ENCODE measurements around the gene CNTN2.

Gene CNTN2

DNA sequence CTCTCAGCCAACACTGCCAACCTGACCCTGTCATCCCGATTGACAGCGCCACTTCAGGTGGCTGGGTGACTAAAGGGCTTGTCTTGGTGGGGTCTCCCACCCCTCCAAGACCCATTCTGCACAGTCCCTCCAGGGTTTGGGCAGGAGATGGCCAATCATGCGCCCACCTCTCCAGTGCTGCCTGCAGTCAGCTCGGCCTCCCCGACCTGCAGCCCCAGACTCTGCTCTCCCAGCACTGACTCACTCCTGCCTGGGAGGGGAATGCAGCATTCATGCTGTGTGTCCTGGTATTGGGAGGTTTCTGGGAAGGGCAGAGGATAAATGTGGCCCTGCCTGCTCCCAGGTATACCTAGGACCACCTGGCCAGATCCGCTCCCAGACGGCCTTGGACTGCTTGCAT is 31.5 kb downstream of the CNTN2 start:
- DNase-seq = no peak

DNA sequence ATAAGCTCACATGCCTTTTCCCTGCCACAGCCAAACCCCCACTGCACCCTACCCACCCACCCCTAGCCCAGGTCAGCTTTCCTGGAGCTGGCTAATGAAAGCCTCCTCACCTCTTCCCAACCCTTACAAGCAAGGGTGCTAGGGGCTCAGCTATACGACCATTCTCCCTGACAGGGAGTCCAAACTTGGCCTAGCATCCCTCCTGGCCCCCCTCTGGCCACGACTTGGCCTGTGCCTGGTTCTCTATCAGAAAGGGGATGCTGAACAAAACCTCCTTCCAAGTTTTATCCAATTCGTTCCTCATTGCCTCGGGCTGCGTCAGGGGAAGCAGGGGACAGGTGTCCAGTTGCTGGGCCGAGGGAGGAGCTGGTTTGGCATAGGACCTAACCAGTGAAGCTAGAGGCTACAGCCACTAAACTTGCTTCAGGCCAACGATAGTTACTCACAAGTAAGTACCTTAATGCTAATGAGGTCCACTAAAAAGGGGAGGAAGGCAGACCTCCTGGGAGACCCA is 32.7 kb downstream of the CNTN2 start:
- no peak for DNase-seq

DNA sequence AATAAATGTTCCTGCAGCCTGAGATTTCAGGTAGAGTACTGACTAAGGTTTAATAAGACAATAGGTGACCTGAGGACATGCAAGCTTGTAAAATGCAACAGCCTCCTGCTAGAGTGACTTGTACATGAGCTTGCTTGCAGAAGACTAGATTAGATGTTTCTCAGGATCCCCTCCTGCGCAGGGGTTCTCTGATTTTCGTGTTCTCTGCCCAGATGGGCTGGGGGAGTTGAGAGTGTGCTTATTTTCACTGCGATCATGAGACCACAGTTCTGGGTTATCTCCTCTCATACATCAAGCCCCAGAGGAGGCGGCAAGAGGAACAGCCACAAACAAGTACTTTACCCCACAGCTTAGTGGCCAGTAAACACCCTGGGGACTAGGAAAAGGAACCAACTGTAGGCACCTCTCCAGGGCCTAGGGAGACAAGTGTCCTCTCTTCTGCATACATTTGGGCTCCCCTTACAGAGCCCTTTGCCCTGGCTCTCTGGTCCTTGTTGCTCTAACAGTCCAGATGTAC is 33.3 kb downstream of the CNTN2 start:
- no peak for DNase-seq

DNA sequence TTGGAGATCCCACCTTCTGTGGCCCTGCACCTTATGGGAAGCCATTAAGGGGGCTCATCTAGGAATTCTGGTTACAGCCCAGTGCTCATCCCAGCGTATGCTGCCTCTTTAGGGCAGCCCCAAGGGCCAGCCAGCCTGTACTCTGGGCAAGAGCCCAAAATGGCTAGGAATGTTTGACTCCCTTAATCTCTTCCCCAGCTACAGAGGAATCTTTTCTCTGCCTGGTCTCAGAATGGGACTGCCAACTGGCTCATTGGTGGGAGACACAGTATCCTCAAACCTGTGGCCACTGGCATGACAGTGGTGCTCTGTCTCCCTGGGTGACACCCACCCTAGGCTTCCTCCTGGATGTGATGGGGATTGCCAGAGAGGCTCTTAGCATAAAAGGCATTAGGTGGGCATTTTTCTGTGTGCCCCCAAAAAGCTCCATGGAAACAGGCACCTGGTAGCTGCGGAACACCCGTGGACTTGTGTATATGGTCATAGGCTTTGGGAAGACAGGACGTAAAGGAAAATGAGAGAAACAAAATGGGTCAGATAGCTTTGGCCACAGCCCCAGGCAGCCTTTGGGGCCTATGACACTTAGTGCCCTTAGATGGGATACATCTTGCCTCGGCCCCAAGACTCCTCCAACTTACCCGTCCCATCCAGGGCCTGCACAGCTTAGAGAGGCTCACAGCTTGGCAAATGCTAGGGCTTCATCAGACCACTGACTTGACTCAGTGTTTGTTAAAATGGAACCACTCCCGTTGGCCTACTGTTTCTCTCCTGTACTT is 34.3 kb downstream of the CNTN2 start:
- DNase-seq = no peak

DNA sequence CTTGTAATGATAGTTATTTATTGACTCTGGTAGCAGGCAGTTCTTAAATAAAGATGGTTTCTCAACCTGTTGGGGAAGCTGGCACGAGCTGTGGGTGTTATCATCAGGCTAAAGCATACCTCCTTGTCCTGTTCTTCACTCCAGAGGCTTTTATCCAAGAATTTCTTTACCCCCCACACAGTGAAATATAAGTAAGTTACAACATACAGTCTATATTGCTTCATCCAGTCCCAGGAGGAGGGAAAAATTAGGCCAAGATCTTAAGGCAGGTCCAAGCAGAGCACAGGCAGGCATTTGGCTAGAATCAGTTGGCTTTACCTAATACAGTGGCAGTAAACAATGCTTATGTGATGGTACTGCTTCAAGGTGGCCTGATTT is 34.9 kb downstream of the CNTN2 start:
- DNase-seq = no peak

DNA sequence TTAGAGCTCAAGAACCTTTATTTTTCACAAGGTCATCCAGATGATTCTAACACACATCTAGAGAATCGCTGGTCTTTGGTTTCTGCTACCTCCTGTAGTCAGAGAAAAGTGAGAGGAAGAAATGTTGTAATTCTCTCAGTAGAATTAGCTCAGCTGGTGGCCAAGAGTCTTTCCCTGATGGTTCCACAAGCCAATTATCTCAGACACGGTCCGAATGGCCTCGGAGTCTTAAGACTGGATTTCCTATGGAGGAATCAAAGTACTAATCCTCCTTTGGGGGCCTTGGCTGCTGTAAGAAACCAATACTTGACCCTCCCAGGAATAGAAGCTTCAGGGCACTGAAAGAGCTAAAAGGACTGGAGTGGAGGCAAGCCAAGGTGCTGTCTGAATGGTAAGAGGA is 39.4 kb downstream of the CNTN2 start:
- DNase-seq = no peak

DNA sequence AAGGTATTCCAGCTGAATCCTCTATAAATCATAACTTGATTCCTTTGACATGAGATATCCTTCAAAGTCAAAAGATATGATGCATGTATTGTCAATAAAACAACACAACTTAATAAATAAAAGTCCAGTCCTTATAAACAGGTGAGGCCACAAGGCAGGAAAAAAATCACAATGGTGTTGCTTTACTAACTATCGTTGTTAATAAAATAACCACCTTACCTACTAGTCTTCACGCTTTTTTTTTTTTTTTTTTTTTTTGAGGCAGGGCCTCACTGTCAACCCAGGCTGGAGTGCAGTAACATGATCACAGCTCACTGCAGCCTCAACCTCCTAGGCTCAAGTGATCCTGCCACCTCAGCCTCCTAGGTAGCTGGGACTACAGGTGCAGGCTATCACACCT is 41.3 kb downstream of the CNTN2 start, which contains the start of gene TMEM81:
TMEM81 (minus strand) TSS at position 101 of the 400 bp plus-strand sequence. CDS start 140 bp downstream, outside the sequence.
- no peak for DNase-seq

DNA sequence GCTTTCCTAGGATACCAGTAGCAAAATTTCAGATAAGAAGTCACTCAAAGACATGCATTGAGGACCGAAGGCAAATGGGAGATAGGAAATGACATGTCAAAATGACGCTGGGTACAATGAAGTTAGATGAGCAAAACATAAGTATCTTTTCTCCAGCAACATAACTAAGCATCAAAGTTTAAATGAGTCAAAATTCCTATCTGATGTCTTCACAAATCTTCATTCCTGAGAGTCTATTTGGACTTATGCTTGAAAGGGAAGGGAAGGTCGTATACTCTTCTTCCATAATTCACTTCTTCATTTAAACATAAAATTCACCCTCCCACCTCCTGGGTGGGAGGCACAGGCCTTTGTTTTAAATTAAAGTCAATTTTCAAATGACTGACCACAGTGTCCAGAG is 45.3 kb downstream of the CNTN2 start:
- DNase-seq = no peak

DNA sequence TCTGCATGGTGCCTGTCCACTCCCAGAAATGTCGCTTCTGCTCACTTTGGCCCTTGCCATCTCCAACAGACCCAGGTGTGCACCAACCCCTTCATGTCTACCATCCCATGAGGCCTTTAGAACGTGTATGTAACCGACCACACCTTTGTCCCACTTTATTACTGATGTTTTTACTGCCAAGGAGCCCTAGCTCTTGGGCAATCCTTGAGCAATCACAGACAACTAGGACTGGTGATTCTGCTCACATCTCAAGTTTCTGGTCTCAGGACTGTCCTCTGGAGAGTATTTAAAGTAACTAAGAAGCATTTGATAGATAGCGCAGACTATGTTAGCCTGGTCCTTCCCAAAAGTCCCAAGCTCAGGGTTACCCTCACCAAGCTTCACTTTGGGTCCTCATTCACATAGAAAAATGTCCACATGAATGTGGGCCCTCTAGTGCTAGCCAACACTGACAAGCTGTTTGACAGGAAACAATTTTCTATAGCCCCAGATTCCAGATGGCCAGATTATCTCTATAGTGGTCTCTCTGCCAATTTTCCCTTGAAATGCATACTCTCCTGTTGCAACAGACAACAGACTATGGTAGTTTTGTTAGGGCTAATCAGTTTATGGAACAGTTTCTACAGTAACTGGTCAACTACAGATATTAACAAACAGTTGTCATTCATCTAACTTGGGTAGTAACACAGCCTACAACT is 48.2 kb downstream of the CNTN2 start:
- DNase-seq = no peak

DNA sequence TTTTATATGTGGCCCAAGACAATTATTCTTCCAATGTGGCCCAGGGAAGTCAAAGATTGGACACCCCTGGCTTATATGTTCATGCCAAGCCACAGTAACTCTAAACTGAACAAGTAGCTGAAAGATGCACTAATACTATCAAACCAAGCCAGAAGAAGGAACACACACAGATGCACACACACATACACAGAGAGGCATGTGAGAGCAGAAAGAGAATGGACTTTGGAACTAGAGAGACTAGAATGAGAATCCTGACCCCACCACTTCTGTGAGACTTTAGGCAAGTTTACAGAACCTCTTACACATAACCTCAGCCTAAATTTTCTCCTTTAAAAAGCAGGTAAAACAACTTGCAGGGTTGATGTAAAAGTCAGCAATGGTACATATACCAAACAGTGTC is 52.4 kb downstream of the CNTN2 start:
- DNase-seq = no peak

DNA sequence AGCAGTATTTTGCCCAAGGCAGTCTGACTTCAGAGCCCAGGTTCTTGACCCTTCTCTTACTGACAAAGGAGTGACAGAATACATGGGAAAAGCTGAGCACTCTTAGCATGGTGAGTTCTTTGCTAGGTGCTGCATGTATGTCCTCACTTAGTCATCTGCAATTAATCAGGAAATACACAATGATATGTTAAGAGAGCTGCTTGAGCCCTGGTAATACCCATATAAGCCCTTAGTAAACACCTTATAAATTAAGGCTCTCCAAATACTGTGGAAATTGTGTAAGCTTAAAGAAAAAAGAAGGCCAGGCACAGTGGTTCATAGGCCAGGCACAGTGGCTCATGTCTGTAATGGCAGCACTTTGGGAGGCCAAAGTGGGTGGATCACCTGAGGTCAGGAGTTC is 55.2 kb downstream of the CNTN2 start:
- DNase-seq = no peak

DNA sequence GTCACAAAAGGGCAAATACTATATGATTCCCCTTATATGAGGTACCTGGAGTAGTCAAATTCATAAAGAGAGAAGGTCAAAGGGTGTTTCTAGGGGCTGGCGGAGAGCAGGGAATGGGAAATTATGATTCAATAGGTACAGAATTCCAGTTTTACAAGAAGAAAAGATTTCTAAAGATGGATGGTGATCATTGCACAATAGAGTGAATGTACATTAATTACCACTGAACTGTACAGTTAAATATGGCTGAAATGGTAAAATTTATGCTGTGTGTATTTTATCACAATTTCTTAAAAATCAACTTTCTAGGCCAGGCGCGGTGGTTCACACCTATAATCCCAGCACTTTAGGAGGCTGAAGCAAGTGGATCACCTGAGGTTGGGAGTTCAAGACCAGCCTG is 59.4 kb downstream of the CNTN2 start:
- DNase-seq = no peak

DNA sequence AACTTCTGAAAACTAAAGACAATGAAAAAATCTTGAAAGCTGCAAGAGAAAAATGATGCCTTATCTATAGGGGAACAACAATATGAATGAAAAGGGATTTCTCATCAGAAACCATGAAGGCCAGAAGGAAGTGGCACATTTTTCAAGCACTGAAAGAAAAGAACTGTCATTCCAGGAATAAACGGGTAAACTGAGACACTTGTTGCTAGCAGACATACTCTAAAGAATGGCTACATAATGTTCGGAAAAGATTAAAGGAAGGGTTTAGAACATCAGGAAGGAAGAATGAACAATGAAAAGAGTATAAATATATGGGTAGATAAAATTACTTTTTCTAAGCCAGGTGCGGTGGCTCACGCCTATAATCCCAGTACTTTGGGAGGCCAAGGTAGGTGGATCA is 64.3 kb downstream of the CNTN2 start:
- DNase-seq = no peak

DNA sequence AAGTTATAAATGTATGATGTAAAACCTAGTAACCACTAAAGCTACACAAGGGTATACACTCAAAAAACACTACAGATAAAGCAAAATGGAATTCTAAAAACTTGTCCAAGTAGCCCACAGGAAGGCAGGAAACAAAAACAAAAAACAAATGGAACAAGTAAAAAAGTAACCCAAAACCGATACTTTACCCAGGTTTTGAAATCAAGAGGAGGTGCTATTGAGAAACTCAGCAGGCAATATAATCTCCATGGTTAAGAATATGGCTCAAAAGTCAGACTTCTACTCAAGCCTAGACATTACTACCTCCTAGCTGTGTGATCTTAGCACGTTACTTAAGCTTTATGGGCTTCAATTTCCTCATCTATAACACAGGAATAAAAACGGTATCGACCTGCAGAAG is 65.5 kb downstream of the CNTN2 start:
- DNase-seq = no peak

DNA sequence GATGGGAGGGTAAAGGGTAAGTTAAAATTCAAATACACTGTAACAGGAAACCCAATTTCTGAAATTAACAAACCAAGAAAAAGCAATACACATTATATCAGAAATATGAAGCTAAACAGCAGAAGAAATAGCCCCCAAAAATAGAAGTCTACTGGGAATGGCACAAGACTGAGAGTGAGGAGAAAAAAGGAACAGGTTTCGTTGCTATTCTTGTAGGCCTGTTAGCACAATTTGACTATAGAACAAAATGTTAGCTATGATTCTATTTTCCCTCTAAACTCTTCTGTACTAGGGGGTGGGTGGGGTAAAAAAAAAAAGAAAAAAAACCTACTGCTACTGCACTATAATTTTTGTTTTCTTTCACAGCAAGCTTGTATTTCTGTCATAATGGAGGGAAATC is 66.3 kb downstream of the CNTN2 start:
- DNase-seq = no peak

DNA sequence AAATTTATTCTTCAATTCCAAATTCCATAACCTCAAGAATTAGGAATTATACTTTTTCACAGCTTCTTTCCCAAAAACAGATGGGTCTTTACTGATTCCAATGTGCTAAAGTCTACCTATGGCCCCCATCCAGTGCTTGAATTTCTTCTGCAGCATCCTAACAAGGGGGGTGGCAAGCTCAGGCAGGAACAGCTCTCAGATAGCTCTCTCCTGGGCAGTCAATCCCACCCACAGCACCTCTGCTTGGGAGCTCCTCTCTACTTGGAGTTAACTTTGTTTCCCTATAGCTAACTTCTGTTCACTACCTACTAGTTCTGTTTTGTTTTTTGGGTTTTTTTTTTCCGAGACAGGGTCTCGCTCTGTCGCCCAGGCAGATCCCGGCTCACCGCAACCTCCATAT is 66.7 kb downstream of the CNTN2 start:
- DNase-seq = no peak

DNA sequence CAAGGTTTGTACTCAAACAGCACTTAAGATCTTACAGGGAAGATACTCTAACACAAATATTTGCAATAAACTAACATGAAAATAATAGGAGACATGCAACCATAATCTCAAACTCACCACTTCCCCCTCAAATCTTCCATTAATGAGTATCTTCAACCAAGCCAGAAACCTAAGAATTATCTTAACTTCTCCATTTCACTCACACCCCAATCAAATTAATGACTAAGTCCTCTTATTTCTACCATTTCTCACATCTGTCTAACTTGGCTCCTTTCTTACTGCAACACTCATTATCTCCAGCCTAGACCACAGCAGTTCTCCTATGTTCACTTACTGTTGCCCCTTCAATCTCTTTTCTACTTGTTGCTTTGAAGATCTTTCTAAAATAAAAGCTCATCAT is 68.3 kb downstream of the CNTN2 start:
- DNase-seq = no peak

DNA sequence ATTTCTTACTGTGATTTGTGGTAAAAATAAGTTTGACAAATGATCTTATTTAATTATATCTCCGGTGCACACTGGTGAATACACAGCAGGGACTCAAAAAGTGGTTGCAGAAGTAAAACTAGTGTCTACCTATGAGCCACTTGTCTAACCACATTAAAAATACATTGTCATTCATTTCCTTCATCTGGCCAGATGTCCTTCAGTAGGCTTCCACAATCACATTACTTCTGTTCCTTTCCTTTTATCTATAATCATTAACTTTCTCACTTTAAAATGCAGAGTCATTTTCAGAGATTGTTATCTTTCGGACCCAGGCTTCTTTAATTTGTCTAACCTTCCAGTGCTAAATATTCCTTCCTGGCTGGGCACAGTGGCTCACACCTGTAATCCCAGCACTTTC is 75.7 kb downstream of the CNTN2 start:
- no peak for DNase-seq

DNA sequence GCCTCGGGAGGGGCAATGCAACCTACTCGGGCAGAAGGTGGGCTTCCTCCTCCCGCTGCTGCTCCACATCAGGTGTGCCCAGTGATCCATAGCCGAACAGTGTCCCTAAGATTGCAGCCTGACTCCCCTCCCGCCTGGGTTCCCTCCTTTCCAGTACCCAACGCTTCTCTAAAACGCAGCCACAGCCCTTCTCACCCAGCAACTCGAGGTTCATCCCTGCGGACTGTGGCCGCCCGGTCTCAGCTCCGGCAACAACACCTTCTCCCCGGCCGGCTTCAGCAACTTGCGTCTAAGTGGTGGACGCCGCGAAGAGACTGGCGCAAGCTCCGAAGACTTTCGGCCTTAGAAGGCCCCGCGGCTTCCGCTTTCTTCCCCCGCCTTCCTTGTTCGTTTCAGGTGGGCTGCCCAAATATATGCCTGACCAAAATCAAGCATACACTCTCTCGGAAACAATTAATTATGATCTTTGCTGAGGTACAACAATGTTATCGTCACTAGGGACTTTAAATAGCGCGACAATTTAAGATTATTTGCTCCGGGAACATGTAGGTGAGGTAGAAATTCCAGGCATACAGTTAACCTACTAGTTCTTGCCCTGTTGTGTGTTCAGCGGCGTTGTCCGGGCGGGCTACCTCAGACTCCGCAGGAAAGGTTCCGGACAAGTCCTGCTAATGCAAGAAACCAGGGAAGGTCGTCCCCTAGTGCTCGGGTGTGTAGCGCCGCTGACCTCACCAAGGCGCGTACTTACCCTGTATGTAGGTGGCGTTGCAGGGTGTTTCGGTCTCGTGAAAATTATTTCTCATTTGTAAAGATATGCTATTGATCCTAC is 78.9 kb downstream of the CNTN2 start, which contains the start of gene RBBP5:
RBBP5 (minus strand) TSS at position 319 of the 829 bp plus-strand sequence; CDS start at position 214, 105 bp downstream.
- DNase-seq = peak; percentile 92

DNA sequence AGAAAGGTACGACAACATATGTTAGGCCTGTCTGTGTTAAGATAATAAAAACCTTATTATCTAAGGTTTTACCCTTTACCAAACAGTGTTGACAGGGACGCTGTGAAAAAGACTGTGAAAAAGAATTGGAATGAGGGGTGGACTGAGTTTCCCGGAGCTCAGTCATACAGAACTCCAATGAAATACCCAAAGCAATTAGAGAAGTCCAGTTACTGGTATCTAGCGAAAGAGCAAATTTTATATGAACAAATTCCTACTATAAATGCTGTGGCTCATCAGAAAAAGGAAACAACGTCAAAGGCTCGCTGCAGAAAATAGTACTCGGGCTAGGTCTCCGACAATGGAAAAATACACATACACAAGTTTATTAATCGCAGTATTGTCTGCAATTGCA is 79.5 kb downstream of the CNTN2 start:
- DNase-seq = no peak

DNA sequence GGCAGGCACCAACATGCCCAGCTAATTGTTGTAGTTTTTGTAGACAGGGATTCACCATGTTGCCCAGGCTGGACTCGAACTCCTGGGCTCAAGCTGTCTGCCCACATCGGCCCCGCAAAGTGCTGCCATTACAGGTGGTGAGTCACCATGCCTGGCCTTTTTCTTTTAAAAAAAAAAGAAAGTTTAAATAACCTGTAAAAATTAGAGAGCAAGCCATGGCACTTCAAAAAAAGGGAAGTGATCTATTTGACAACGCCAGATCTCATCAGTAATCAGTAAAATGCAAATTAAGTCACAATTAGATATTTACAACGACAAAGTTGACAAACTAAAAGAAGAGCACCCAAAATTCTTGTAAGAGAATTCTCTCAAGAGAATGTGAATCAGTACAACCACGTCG is 81.7 kb downstream of the CNTN2 start:
- DNase-seq = no peak

DNA sequence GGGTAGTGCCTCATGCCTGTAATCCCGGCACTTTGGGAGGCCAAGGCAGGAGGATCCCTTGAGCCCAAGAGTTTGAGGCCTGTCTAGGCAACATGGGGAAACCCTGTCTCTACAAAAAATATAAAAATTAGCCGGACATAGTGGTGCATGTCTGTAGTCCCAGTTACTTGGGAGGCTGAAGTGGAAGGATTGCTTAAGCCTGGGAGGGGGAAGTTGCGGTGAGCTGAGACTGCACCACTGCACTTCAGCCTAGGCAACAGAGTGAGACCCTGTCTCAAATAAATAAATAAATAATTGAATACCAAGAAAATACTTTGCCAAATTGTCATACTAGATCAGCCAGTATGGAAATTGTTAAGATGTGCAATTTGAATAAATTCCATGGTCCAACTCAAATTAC is 84.6 kb downstream of the CNTN2 start:
- no peak for DNase-seq

All from NCI-H510A (cell line).